ENCODE data around the gene CD180.
A peak's percentile ranks its signal among the peaks of the same experiment; 100 is the strongest.

CD180 gene

GRCh38 chr5:67156976-67157583 lies 39.5 kb downstream of the CD180 start:
- DNase-seq: peak; percentile 70

- DNase-seq: no peak
Observed at GRCh38 chr5:67154556-67155206, 41.9 kb downstream of the CD180 start.

GRCh38 chr5:67153292-67153691 lies 43.3 kb downstream of the CD180 start:
- DNase-seq: no peak

- no peak for DNase-seq
Observed at GRCh38 chr5:67152400-67152799, 44.2 kb downstream of the CD180 start.

- no peak for DNase-seq
Observed at GRCh38 chr5:67149951-67150523, 46.6 kb downstream of the CD180 start.

GRCh38 chr5:67149057-67149950 lies 47.3 kb downstream of the CD180 start:
- no peak for DNase-seq

DNA sequence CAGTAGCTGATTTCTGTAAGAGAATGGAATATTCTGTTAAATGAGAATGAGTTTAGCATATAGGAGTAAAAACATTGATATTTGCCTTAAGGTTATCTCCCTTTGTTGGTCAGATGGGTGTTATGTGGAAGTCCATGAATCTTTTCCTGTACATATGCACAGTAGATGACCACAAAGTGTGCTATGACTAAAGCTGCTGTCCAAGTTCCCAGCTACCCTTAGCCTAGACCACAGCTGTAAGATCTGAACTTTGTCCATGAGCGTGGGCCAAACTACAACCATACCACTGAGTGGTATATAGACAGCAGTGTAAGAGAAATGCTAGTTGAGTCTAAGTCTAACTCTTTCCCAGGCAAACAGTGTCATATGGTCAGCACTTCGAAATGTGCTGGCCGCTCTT lies 48.8 kb downstream of the CD180 start:
- DNase-seq: no peak

- DNase-seq: no peak
Observed at GRCh38 chr5:67146981-67147380, 49.6 kb downstream of the CD180 start.

DNA sequence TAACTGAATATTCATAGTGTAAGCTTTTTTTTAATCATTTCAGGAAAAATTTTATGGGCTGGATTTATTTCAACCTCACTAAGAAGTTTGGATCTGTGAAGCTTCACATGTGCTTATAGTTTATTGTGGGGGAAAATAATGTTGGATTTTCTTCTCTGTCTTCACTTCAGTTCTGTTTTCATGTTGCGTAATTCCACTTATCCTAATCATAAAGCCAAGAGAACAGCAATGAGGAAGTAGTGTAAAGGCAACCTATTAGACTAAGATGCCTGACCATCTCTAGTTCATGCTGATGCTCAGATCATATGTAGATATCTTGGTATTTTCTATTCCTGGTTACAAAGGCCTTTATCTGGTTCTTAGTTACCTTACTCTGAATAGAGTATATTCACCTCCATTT lies 50.0 kb downstream of the CD180 start:
- DNase-seq: no peak

- no peak for DNase-seq
Observed at GRCh38 chr5:67144183-67144639, 52.4 kb downstream of the CD180 start.

DNA sequence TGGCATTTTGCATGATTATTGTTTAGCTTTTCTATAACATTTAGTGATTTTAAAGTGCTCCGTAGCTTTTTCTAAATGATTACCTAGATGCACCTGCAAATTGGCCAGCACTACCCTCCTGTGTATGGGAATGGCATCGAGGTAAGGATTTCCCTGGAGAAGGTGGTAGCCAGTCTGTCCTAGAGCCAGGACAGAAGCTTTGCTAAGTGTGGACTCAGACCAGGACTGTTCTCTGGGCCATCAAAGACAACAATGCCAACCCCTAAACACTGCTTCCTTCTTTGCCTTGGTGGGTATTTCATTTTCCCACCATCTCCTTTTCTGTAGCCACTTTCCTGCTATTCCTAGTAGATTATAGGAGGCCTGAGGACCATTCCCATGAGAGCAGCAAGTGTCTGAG lies 53.0 kb downstream of the CD180 start:
- DNase-seq: no peak

DNA sequence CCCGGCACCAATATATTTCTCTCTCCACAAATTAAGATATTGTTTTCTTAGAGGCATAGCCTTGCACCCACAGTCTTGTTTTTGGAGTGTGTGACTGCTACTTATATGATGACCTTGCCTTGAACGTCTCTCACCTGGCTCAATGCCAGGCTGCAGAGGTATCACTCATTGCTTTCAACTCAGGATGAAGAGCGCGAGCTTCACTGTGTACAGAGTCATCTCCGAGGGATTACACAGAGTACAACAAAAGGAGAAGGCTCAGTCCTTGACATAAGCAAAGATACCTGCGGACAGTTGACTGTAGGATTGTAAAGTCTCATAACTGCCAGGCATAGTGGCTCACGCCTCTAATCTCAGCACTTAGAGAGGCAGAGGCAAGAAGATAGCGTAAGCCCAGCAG lies 53.8 kb downstream of the CD180 start:
- no peak for DNase-seq

DNA sequence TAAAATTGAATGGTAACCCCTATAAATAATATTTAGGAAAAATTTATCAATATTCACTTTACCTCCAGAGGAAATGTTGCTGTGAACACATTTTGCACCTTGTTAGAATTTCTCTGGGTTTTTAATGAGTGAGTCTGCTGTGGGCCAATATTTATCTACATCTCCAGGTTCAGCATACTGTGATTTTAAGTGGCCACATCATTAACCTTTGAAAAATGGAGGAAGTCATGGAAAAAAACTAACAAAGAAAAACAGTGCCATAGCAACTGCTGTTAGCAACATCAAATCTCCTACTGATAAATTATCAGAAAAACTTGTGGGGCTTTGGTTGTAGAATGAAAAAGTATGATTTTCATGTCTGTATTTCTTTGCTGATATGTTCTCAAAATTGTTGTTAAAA lies 55.0 kb downstream of the CD180 start:
- no peak for DNase-seq

DNA sequence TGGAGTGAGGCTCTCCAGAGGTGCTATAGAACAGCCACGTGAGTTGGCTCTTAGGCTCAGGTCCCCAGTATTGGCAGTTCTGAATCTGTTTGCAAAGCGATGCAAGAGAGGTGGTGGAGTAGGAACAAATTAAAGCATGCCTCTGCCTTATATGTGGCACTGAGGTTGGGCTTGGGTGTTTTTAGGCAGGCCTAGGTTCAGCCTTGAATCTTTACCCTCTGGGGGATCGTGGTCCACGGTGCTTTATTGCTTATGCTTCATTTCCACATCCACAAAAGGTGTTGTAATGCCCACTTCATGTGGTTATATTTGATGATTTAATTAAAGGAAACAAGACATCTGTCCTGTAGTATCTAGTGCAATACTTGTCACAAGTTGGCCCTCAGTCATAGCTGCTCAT lies 56.2 kb downstream of the CD180 start:
- no peak for DNase-seq

GRCh38 chr5:67139030-67139429 lies 57.6 kb downstream of the CD180 start:
- no peak for DNase-seq

GRCh38 chr5:67135381-67135984 lies 61.1 kb downstream of the CD180 start:
- no peak for DNase-seq

DNA sequence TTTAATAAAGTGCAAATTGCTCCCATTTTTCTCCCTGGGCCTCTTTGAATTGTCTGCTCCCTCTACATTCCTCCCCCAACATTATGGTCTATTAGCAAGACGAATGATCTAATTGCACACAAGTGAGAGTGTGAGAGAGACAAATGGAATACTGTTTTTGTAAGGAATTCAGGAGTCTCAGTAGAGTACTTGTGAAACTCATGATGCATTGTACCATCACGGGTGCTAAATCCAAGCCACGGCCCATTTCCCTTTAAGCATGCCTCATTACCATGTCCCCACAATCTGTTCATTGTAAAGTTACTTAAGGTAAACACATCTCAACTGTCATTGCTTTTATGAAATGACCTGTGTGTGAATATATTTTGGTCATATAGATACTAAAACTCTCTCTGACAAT lies 62.8 kb downstream of the CD180 start:
- DNase-seq: no peak

DNA sequence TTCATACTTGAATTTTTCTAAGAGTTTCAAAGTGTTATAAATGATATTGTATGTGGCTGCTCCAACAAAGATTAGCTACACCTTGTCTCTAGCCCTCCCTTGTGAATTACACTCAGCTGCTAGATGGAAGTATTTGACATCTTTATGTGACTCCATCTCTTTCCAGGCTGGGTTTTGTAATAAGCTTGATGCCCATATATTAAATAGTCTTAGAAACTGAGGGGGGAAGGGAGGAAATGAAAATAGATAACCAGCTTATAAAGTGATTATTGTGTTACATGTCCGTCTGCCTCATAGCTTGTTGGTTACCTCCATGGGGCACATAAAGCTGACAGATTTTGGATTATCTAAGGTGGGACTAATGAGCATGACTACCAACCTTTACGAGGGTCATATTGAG lies 63.4 kb downstream of the CD180 start:
- no peak for DNase-seq

- DNase-seq: no peak
Observed at GRCh38 chr5:67129768-67130167, 66.8 kb downstream of the CD180 start.

All from CD4-positive, alpha-beta T cell treated with Interleukin-4 for 4 hours (primary cell).